ENCODE data around the gene CYP3A5.

- TF ChIP-seq CTCF (IDR thresholded peaks at IDR 0.05; ENCODE audit: insufficient read depth, low read depth, low read length) (no peak), EZH2 (IDR thresholded peaks at IDR 0.05; ENCODE audit: insufficient read depth, low read length) (no peak)
Observed at GRCh38 chr7:99709260-99709659, 29.5 kb upstream of the CYP3A5 start.
